Activated CD4-positive, CD25-positive, alpha-beta regulatory T cell treated with anti-CD3 and anti-CD28 coated beads, Interleukin-2, amount 50 U/mL, for 24 hours (primary cell): Measurements from ENCODE around the gene DRAP1.
A peak's percentile ranks its signal among the peaks of the same experiment; 100 is the strongest.

Source experiments
- ATAC-seq, 2 donors: fragments of 150-1000 bp; cut with Tn5 transposase; one replicate each; pipeline ENCODE4 v1.10.0; 2021; ENCODE audit warnings: mild to moderate bottlenecking in 1 of 2, moderate library complexity in 1 of 2

DRAP1 gene

GRCh38 chr11:65906602-65907001, 12.6 kb upstream of the DRAP1 start:
- ATAC-seq: no peak

DNA sequence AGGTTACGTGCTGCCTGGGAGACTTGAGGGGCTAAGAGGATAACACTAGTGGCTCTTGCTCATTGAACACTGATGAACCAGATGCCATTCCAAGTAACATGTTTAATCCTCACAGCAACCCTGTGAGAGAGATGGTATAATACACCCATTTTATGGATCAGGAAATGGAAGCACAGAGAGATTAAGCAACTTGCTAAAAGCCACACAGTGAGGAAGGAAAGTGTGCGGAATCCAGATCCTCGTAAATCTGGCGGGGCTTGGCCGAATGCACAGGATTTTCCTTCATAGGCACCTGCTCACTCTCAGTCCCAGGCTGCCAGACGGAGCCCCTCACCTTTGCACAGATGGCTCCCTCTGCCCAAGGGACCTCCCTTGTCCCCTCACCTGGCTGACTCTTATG, 11.3 kb upstream of the DRAP1 start:
- no peak for ATAC-seq

DNA sequence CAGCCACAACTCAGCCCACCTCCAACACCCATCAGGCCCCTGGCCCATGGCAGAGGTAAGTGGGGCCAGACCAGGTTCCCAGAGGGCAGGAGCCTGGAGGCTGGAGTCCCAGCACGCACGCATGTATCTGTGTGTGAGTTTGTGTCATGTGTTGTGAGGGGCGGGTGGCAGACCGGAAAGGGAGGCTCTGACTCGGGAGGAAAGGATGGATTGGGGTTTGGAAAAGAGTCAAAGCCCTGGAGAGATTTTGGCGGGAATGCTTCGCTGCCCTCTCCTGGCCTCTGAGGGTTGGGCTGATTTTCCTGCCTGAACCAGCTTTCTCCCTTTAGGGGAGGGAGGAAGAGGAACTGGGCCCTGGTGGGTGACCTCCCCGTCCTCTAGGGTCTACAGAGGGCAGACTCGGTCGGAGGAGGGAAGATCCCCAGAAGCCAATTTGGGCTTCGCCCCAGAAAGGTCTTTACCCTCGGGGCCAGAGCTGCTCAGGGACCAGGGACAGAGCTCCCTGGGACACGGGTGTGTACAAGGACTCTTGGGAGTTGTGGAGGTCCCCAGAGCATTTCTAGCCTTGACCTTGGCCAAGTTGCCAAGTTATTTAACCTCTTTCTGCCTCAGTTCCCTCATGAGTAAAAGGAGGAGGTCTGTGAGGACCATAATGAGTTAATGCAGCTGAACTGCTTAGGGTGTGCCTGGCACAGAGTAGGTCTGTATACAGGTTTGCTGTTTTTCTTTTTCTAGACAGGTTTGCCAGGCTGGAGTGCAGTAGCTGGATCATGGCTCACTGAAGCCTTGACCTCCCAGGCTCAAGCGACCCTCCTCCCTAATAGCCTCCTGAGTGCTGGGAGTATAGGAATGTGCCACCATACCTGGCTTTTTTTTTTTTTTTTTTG, 7.3 kb upstream of the DRAP1 start:
- no peak for ATAC-seq

GRCh38 chr11:65912845-65913244, 6.4 kb upstream of the DRAP1 start:
- no peak for ATAC-seq

GRCh38 chr11:65915101-65915820, 4.0 kb upstream of the DRAP1 start:
- no peak for ATAC-seq

DNA sequence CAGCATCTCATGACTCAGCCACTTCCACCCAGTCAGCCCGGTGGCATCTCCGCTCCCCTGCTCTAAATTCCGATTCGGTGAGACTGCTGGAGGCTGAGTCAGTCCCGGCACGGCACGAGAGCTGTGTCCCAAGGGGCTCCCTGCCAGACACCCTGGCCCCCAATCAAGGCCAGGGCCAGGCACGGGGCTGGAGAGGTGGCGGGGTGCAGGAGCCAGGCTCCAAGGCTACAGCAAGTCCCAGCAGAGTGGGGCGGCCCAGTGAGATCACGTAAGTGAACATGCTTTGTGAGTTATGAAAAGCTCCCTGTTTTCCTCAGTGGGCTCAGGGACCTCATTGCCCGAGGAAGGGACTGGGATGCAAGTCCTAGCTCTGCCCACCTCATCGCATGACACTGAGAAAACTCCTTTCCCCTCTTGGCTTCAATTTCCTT, 3.4 kb upstream of the DRAP1 start:
- no peak for ATAC-seq

GRCh38 chr11:65916391-65916790, 2.8 kb upstream of the DRAP1 start:
- ATAC-seq: no peak

- ATAC-seq: no peak
Observed at GRCh38 chr11:65917077-65917433, 2.2 kb upstream of the DRAP1 start.

GRCh38 chr11:65917434-65918210, 1.6 kb upstream of the DRAP1 start:
- ATAC-seq: no peak

DNA sequence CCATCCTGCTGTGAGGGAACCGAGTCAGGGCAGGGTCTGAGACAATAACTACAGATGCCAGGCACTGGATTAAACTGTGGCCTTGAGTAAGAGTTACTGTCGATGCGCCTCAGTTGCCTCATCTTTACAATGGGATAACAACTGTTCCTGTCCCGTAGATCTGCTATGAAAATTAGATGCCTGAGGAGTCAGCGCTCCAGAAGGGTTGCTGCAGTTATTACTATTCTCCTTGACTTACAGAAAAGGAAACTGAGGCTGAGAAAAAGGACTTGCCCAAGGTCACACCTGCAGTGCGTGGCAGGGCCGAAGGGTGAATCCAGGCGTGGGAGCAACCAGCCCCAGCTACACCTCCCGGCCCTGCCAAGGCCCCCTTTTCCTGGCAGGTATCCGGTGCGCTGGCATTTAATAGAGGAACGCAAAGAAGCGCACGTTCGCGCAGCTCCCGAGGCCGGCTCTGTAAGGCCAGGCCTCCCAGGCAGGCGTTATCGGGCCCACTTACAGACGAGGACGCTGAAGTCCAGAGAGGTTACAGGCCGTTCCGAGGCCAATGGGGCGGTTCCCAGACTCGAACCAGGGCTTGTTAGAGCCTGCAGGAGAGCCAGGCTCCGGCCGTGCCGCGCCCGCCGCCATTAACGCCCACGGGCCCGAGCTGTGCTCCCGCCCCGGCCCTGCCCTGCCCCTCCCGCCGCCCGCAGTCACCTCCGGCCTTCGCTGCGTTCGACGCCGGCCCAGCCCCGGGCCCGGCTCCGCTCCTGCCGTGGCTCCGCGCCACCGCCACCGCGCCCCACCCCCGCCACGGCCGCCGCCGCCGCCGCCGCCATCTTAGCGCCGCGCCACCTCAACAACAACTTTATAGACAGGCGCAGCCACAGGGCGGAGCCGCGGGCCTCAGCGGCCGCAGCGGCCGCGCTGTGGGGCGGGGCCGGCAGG, 750 bp upstream of the DRAP1 start, which contains the start of gene C11orf68:
Gene C11orf68, minus strand, starts transcription at position 852 of the 930 bp plus-strand sequence. Its CDS starts 31 bp downstream, at position 821.
- peak; percentile 71 to 74 for ATAC-seq

DNA sequence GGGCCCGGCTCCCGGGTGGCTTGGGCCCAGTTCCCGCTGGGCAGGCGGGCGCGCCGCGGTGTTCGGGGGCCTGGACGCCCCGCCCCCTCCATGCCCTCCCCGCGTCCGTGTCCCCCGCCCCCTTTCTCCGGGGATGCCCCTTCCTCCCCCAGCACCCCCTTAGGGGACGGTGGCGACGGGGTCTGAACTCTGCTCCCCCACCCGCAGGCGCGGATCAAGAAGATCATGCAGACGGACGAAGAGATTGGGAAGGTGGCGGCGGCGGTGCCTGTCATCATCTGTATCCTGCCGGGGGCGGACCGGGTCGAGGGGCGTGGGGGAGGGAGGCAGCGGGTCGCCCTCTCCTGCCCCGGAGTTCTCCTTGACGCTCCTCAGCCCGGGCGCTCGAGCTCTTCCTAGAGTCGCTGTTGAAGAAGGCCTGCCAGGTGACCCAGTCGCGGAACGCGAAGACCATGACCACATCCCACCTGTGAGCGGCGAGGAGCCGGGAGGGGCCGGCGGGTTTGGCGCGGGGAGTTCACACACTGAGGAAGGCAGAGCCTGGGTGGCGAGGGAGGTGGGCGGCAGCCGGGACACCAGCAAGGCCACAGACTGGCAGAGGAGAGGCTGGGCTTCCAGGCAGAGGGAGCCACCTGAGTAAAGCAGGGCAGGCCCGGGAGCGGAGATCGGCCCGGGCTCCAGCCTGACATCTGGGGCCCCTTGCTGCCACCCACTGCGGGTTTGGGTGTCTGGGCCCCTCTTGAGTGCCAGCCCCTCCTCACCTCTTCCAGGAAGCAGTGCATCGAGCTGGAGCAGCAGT, 546 bp downstream of the DRAP1 start:
- peak; percentile 35 to 44 for ATAC-seq

- ATAC-seq: no peak
Observed at GRCh38 chr11:65920372-65920802, 1.2 kb downstream of the DRAP1 start.

GRCh38 chr11:65921033-65921555, 1.9 kb downstream of the DRAP1 start:
- ATAC-seq: no peak

GRCh38 chr11:65921876-65922275, 2.6 kb downstream of the DRAP1 start:
- no peak for ATAC-seq

- ATAC-seq: no peak
Observed at GRCh38 chr11:65922565-65922964, 3.3 kb downstream of the DRAP1 start.

- no peak for ATAC-seq
Observed at GRCh38 chr11:65925397-65925796, 6.2 kb downstream of the DRAP1 start.

DNA sequence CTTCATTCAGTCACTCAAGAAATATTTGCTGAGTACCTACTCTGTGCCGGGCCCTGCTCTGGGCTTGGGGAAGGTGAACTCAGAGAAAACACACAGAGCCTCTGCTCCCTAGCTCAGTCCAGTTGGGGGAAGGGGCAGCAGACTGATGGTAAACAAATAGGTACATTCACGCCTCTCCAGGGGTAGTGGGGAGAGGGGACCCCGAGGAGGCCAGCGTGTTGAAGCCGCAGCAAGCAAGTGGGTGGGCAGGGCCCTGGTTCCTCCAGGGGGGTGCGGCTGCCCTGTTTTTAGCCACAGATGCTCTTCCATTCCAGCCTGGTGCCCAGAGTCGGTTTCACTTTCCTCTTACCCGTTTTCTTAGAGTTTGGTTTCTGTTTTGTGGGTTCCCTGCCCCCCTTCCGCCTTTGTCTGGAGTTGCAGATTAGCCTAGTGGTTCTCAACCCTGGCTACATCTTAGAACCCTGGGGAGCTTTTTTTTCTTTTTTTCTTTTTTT, 8.7 kb downstream of the DRAP1 start:
- peak; percentile 91 to 94 for ATAC-seq

GRCh38 chr11:65928667-65929066, 9.4 kb downstream of the DRAP1 start:
- no peak for ATAC-seq

DNA sequence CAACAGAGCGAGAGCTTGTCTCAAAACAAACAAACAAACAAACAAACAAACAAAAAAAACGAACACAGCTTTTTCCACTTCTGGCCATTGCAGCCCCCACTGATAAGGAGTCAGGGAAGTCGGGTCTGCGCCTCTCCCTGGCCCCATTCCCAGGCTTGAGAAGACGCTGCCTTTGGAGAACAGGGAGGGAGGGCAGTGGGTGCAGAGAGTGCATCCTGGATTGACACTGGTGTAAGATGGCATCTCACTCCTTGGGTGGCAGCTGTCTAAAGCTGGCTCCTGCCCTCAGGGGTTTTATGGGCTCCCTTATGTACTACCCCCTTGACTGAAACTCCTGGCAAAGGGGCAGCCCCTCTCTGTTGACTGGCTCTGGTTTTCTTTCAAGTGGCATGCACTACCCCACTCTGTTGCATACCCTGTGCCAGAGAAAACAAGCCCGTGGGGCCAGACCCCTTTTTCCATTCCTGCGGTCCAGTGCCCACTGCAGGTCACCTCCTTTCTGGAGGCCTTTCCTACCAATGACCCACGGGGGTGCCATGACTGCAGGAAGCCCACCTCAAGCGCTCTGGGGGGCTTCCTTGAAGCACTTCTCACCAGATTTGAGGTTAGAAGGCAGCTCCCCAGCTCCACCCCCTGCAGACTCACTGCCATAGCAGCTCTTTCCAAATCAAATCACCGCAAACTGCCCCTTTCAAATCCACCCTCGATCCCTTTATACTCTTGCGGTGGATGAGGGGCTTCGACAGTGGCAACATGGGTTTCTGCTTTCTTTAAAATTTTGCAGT, 12.7 kb downstream of the DRAP1 start:
- ATAC-seq: no peak

DNA sequence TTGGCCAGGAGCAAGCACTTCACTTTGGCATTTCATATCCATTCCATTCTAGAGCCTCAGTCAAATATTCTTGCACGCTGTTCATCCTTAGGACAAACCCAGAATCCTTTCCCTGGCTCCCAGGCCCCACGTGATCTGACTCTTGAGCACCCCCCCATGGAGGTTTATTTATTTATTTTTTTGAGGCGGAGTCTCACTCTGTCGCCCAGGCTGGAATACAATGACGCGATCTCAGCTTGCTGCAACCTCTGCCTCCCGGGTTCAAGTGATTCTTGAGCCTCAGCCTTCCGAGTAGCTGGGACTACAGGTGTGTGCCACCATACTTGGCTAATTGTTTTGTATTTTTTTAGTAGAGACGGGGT, 13.3 kb downstream of the DRAP1 start:
- no peak for ATAC-seq
